ENCODE data around the gene SOX3. TPM values are rescaled to one million over a fixed set of nuclear protein-coding genes. Genes with fewer than 3 reads are reported as not detected.

SOX3 gene
- total and polyA plus RNA-seq, 2 donors (not counting 3 experiments of a cell fraction or from before 2014, with no cell fraction given): not detected

DNA sequence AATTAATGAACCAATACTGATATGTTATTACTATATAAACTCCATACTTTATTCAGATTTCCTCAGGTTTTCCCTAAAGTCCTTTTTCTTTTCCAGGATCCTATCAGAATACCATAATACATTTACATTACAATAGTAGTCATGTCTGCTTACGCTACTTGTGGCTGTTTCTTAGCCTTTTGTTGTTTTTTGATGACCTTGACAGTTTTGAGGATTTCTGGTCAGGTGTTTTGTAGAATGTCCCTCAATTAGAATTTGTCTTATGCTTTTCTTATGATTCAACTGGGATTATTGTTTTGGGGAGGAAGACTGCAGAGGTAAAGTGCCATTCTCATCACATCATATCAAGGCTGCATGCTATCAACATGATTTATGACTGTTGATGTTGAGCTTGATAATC is 9.1 kb downstream of the SOX3 start:
- CTCF ChIA-PET: no interaction called here
- H3K9ac ChIP-seq (replicated peaks; ENCODE audit: extremely low read depth, insufficient read depth, low read length): no peak overlapping the region
- intact Hi-C loops (cut with micrococcal nuclease): no loop called here
- DNase-seq (ENCODE audit: low read depth, low spot score) (no peak), FAIRE-seq (no peak)
- no TSS peak for BruUV-seq (replicated peaks)
- no peaks in the 10 kb centered on the region for H3K36me3 ChIP-seq (ENCODE audit: control insufficient read depth in 2 of 2, extremely low read depth in 1 of 2, insufficient read depth in 2 of 2, low read length in 2 of 2)
- H3K27me3 ChIP-seq (ENCODE audit: control insufficient read depth in 2 of 2, insufficient read depth in 2 of 2, low read length in 2 of 2): peaks cover 0 to 4% of the 10 kb centered on the region in 2 experiments
- no peaks in the 10 kb centered on the region for H4K20me1 ChIP-seq (replicated peaks; ENCODE audit: control insufficient read depth, extremely low read depth, insufficient read depth, low read length)
- dilution Hi-C loops (cut with MboI; ENCODE audit: extremely low pct_ligation_motif_present, low sequenced_read_pairs): no loop called here
- no peaks in the 10 kb centered on the region for H3K4me1 ChIP-seq (ENCODE audit: control insufficient read depth, extremely low read depth, insufficient read depth, low read length)
- no peaks in the 10 kb centered on the region for H3K9me3 ChIP-seq (replicated peaks; ENCODE audit: control insufficient read depth, insufficient read depth, low read length)
- H3K9me1 ChIP-seq (replicated peaks; ENCODE audit: control insufficient read depth, extremely low read depth, insufficient read depth, low read length): no peaks in the 10 kb centered on the region
- POLR2A ChIA-PET: no interaction called here
- no peak overlapping the region for H3K4me2 ChIP-seq (ENCODE audit: insufficient read depth, low read length)
- no peak for TF ChIP-seq JUN (IDR thresholded peaks at IDR 0.05; ENCODE audit: borderline replicate concordance, insufficient read depth, insufficient read length, low read depth)
- no peak for TF ChIP-seq MYC (IDR thresholded peaks at IDR 0.05; ENCODE audit: low read depth, low read length)
- no peak for TF ChIP-seq FOS (IDR thresholded peaks at IDR 0.05; ENCODE audit: borderline replicate concordance, insufficient read depth, low read length)
- no peak for TF ChIP-seq GATA2 (IDR thresholded peaks at IDR 0.05; ENCODE audit: insufficient read depth, insufficient read length, low read depth, low read length)
- TF ChIP-seq EZH2 (IDR thresholded peaks at IDR 0.05; ENCODE audit: borderline replicate concordance, low read depth, low read length, severe bottlenecking): no peak
- TF ChIP-seq MAX (IDR thresholded peaks at IDR 0.05; ENCODE audit: insufficient read depth, insufficient read length): no peak
- TF ChIP-seq CTCF (IDR thresholded peaks at IDR 0.05; ENCODE audit: extremely low read depth in 1 of 2, insufficient read depth in 1 of 2, low read depth in 1 of 2, low read length in 2 of 2): no peak
- TF ChIP-seq POLR2A (IDR thresholded peaks at IDR 0.05; ENCODE audit: low read depth, low read length): no peak
- no peak for TF ChIP-seq POLR2AphosphoS5 (IDR thresholded peaks at IDR 0.05; ENCODE audit: insufficient read depth, low read depth, low read length)
- H3K79me2 ChIP-seq (ENCODE audit: control insufficient read depth, insufficient read depth, low read length): no peaks in the 10 kb centered on the region
- no peak overlapping the region for H3K4me3 ChIP-seq (replicated peaks in 1 of 3; ENCODE audit: insufficient read depth in 1 of 3, low read depth in 1 of 3, low read length in 3 of 3)
- no peak overlapping the region for H2AFZ ChIP-seq (ENCODE audit: low read depth, low read length)
- no peak overlapping the region for H3K27ac ChIP-seq (ENCODE audit: insufficient read depth, low read depth, low read length)
